ENCODE measurements around the gene MYO7B.

DNA sequence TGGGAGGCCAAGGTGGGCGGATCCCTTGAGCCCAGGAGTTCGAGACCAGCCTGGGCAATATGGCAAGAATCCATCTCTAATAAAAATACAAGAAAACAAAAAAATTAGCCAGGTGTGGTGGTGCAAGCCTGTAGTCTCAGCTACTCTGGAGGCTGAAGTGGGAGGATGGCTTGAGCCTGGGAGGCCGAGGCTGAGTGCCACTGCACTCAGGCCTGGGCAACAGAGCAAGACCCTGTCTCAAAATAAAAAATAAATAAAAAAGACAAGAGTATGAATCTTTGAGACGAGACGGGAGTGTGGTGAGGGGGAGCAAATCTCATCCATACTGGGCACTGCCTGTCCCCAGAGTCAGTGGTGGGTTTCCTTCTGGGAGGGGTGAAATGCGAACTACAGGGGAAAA, 122.7 kb downstream of the MYO7B start:
- TF ChIP-seq CTCF (IDR thresholded peaks at IDR 0.05), result no peak
- no peak for TF ChIP-seq POLR2AphosphoS5 (IDR thresholded peaks at IDR 0.05)

All from upper lobe of left lung (tissue), 4 donors.